Choroid plexus epithelial cell (primary cell): ENCODE results near the gene VPS18.

Source experiments
- DNase-seq: peaks from one replicate; pipeline ENCODE4 v3.0.0-alpha.2; 2010; ENCODE audit warnings: low read depth
- H3K4me3 ChIP-seq: 2 replicates; pipeline ENCODE4 v1.5.1; 2011; ENCODE audit warnings: low read depth, mild to moderate bottlenecking, control low read depth, low read length, moderate library complexity
- TF ChIP-seq, protein P1 (sequence below): conservative IDR thresholded peaks from 2 replicates; pipeline ENCODE4 v1.5.1; 2011; ENCODE audit warnings: low read depth, mild to moderate bottlenecking, control low read depth, inconsistent platforms, low read length, moderate library complexity

Gene VPS18

DNA sequence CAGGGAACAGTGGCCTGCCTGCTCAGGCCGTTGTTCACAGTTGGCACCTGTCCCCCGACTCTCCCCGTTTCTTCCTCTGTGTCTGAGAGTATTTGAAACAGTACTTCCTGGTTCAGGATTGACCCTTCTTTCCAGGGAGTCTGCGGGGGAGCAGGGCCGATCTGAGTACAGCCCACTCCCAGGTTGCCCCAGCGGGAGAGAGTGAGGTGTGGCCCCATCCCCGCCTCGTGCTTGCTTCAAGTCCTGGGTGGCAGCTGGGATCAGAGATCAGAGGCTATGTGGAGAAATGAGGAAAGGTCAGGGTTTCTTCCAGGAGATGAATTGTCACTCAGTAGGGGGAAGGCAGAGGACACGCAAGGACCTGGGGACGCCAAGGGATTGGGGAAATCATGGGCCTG lies 28.4 kb downstream of the VPS18 start:
- H3K4me3 ChIP-seq, result no peak overlapping the region

DNA sequence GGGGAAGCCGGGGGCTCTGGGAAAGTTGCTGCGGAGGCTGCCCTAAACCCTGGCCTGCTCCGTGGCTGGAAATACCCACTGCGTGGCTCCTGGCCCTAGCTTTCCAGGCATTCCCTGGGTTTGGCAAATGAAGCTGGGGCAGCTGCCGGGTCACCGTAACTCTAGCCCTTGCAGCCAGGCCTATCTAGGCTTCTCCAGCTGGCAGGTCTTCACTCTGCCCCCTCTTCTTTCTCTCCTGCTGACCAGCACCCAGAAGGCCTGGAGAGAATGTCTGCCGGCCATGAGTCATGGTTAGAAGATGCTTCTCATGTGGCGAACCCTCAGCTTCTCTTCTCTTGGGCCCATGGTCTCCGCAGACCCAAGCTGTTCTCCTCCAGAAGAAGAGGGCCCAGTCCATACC lies 29.3 kb downstream of the VPS18 start:
- TF ChIP-seq, protein P1, sequence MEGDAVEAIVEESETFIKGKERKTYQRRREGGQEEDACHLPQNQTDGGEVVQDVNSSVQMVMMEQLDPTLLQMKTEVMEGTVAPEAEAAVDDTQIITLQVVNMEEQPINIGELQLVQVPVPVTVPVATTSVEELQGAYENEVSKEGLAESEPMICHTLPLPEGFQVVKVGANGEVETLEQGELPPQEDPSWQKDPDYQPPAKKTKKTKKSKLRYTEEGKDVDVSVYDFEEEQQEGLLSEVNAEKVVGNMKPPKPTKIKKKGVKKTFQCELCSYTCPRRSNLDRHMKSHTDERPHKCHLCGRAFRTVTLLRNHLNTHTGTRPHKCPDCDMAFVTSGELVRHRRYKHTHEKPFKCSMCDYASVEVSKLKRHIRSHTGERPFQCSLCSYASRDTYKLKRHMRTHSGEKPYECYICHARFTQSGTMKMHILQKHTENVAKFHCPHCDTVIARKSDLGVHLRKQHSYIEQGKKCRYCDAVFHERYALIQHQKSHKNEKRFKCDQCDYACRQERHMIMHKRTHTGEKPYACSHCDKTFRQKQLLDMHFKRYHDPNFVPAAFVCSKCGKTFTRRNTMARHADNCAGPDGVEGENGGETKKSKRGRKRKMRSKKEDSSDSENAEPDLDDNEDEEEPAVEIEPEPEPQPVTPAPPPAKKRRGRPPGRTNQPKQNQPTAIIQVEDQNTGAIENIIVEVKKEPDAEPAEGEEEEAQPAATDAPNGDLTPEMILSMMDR, result no peak
- no peak overlapping the region for H3K4me3 ChIP-seq
- no peak for DNase-seq

More for the DNA sequence above, 28.4 kb downstream of the VPS18 start:
- DNase-seq, result no peak
- TF ChIP-seq, protein P1, result no peak

DNA sequence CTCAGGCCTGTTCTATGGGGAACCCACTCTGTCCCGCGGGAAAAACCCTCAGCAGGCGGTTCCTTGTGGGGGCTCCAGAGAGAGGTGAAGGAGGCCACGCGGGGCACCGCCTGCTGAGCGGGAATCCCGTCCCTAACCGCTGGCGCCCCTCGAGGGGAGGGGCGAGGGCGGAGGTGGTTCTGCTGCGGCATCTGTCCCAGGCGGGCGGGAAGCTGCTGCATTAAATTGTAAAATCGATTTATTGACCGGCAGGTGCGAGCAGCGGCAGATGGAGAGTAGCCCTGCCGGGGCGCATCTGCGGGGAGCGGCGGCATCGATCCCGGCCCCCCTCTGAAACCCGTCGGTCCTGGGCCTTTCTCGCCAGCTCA lies 31.2 kb downstream of the VPS18 start:
- TF ChIP-seq, protein P1, result no peak
- no peak overlapping the region for H3K4me3 ChIP-seq
- DNase-seq, result no peak

DNA sequence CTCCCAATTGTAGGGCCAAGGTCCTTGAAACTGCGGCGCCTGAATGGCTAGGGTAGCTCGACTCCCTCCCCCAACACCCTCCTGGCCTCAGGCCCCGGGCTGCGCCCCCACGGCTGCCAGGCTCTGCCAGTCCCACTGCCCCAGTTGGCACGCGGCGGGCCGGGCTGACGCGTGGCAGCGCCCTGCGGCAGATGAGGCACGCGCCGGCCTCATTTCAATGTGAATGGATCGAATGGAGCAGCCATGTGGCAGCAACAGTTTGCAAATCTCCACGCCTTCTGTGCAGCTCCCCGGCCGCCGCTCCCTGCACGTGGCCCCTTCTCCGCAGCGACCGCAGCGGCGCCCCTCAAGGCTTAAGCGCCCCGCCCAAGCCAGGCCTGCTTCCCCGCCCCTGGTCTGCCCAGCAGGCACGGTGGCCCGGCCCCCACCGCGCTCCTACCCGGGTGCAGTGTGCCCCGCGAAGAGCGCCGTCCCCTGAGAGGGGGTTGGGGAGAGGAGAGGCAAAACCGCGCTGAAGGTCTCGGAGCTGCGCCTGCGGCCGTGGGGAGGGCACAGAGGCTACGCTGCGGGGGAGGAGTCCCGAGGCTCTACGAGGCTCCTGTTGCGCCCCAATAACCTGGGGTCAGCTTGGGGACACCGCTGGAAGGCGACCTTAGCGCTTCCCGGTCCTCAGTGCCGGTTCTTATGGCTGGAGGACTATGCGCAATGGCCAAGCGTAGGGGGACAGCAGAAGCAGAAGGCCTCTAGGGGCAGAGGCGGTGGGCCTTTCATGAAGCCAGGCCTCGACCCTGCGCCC lies 31.8 kb downstream of the VPS18 start:
- no peak for DNase-seq
- H3K4me3 ChIP-seq, result peak overlapping the region; percentile 20
- TF ChIP-seq, protein P1, result no peak

DNA sequence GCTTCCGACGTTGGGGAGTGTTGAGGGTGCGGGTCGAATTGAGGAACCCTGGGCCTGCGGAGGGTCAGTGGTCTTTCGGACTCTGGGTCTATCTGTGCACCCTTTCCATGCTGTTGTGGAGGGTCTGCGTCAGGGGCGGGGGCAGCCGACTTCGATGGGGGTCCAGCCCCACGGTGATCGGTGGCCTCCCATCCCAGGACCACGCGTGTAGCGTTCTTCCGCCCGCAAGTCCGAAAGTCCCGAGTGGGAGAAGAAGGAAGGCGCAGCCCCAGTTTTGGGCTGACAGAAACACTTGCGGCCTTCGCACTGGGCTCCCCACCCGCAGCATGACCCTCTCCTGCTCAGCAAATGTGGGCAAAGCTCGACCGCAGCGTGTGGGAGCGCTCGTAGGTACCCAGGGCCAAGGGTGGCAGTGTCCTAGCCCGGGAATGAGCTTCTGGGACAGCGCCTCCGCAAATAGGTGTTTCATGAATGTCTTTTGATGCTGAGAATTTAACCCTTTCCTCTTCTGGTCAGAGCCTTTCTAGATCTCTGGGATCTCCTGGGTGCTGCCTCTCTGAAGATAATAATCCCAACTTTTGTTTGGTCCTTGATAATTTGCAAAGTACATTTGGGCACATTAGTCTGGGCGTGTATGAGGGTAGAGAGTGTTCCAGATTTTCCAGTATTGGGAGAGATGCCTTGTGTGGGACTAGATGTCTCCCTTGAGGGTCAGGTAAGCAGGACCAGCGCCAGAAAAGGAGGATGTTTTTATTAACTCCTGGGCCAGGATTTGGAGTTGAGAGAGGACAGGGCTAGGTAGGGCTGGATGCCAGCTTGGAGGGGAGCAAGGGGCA lies 32.6 kb downstream of the VPS18 start:
- DNase-seq, result no peak
- H3K4me3 ChIP-seq, result no peak overlapping the region
- TF ChIP-seq, protein P1, result no peak

DNA sequence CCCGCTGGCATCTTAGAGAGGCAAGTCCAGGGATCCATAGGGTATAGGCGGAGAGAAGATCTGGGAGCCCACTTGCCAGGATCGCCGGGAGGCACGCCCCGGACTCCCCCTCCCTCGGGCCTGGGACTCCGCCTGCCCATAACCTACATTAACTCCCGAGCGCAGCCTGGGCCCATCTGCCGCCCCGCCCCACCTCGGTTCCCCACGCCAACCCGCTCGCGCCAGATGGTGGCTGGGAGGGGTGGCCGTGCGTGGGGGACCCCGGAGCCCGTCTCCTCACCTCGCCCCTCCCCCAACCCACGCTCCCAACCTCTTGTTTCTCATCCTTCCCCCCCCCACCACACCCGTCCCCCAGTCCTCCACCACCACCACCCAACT lies 33.2 kb downstream of the VPS18 start:
- no peak overlapping the region for H3K4me3 ChIP-seq
- DNase-seq, result no peak
- TF ChIP-seq, protein P1, result no peak
